GM18907 (cell line): ENCODE results near the gene ATRAID.
"Not testable (repeated sequence)": the region's sequence is repeated elsewhere in the genome, so short reads cannot be mapped to it uniquely, and the experiment has no call there.

Experiments
- ATAC-seq: cut with Tn5 transposase; IDR thresholded peaks from one replicate; pipeline ENCODE4 v1.9.1; 2021; ENCODE audit warnings: mild to moderate bottlenecking, moderate library complexity; ENCODE audit not compliant: unreplicated experiment

ATRAID gene

GRCh38 chr2:27211943-27212625 lies at the start of gene ATRAID, which contains the start of gene SLC5A6:
Gene ATRAID, plus strand, starts transcription at chr2:27212041. Its CDS starts 328 bp downstream, at chr2:27212369.
Gene SLC5A6, minus strand, starts transcription at chr2:27212268. Its CDS starts 4,618 bp downstream, at chr2:27207650.
- peak; percentile 82 for ATAC-seq

- ATAC-seq: no peak
Observed at GRCh38 chr2:27162151-27163121, 49.4 kb upstream of the ATRAID start.

- no peak for ATAC-seq
Observed at GRCh38 chr2:27164960-27165763, 46.7 kb upstream of the ATRAID start.

- ATAC-seq: no peak
Observed at GRCh38 chr2:27170581-27171337, 41.1 kb upstream of the ATRAID start.

GRCh38 chr2:27171351-27171848 lies 40.4 kb upstream of the ATRAID start:
- ATAC-seq: no peak

GRCh38 chr2:27174638-27175037 lies 37.2 kb upstream of the ATRAID start:
- ATAC-seq: no peak

- ATAC-seq: no peak
Observed at GRCh38 chr2:27175330-27175729, 36.5 kb upstream of the ATRAID start.

GRCh38 chr2:27175781-27176180 lies 36.1 kb upstream of the ATRAID start:
- ATAC-seq: not testable (repeated sequence)

GRCh38 chr2:27177441-27178351 lies 34.1 kb upstream of the ATRAID start:
- no peak for ATAC-seq

- no peak for ATAC-seq
Observed at GRCh38 chr2:27178469-27178868, 33.4 kb upstream of the ATRAID start.

- ATAC-seq: no peak
Observed at GRCh38 chr2:27179344-27180000, 32.4 kb upstream of the ATRAID start.

GRCh38 chr2:27182346-27182745 lies 29.5 kb upstream of the ATRAID start:
- no peak for ATAC-seq

- ATAC-seq: no peak
Observed at GRCh38 chr2:27184115-27184514, 27.7 kb upstream of the ATRAID start.

- ATAC-seq: no peak
Observed at GRCh38 chr2:27185331-27186026, 26.4 kb upstream of the ATRAID start.

- ATAC-seq: no peak
Observed at GRCh38 chr2:27186613-27187345, 25.1 kb upstream of the ATRAID start.

GRCh38 chr2:27189989-27190388 lies 21.9 kb upstream of the ATRAID start:
- ATAC-seq: no peak
